ENCODE data around the gene MIEN1. TPM values are rescaled to one million over a fixed set of nuclear protein-coding genes. Genes with fewer than 3 reads are reported as not detected.
"Not testable (repeated sequence)": the region's sequence is repeated elsewhere in the genome, so short reads cannot be mapped to it uniquely, and the experiment has no call there.

Gene MIEN1
- total and polyA plus RNA-seq, 5 donors = 53.6 to 152 (median 65.3) TPM

- peak overlapping the region; percentile 45 for H3K4me3 ChIP-seq (ENCODE audit: low read length)
- H3K9me3 ChIP-seq (ENCODE audit: control insufficient read depth, low read length) = no peaks in the 10 kb centered on the region
- H3K27me3 ChIP-seq (ENCODE audit: control insufficient read depth, insufficient read depth) = no peaks in the 10 kb centered on the region
- 28% methylated on average over 21 of the region's 21 CpGs for WGBS
- no peak for DNase-seq
- intact Hi-C loops (cut with DNase I) = loop anchor here (2.0 to 5.0 kb wide), 2 partner anchors 133 to 136 kb away; no protein-coding TSS in a partner anchor
- ATAC-seq = peak in 1 of 2 donors; percentile 6
- peak overlapping the region; percentile 40 for H3K27ac ChIP-seq (ENCODE audit: low read length)
- H3K4me1 ChIP-seq (ENCODE audit: control insufficient read depth, insufficient read depth, low read length) = no peaks in the 10 kb centered on the region
Observed at GRCh38 chr17:39754958-39755553, 24.7 kb upstream of the MIEN1 start.

GRCh38 chr17:39754161-39754957, 24.0 kb upstream of the MIEN1 start:
- peak; percentile 95 to 98 (median 97) for DNase-seq
- H3K27me3 ChIP-seq (ENCODE audit: control insufficient read depth, insufficient read depth) = no peaks in the 10 kb centered on the region
- no peaks in the 10 kb centered on the region for H3K4me1 ChIP-seq (ENCODE audit: control insufficient read depth, insufficient read depth, low read length)
- intact Hi-C loops (cut with DNase I) = loop anchor here (2.0 to 5.0 kb wide), 2 partner anchors 132 to 136 kb away; no protein-coding TSS in a partner anchor
- WGBS = under 1% methylated on average over 91 of the region's 91 CpGs
- ATAC-seq = peak; percentile 95 to 96
- no peaks in the 10 kb centered on the region for H3K9me3 ChIP-seq (ENCODE audit: control insufficient read depth, low read length)
- peak overlapping the region; percentile 45 for H3K4me3 ChIP-seq (ENCODE audit: low read length)
- peak overlapping the region; percentile 40 for H3K27ac ChIP-seq (ENCODE audit: low read length)

GRCh38 chr17:39753514-39754160, 23.3 kb upstream of the MIEN1 start:
- 5% methylated on average over 55 of the region's 55 CpGs for WGBS
- no peaks in the 10 kb centered on the region for H3K4me1 ChIP-seq (ENCODE audit: control insufficient read depth, insufficient read depth, low read length)
- ATAC-seq = peak; percentile 57 to 70

GRCh38 chr17:39752241-39752881, 22.0 kb upstream of the MIEN1 start:
- no peaks in the 10 kb centered on the region for H3K27me3 ChIP-seq (ENCODE audit: control insufficient read depth, insufficient read depth)
- no peak for ATAC-seq
- 78% methylated on average over 13 of the region's 13 CpGs for WGBS
- no peaks in the 10 kb centered on the region for H3K4me1 ChIP-seq (ENCODE audit: control insufficient read depth, insufficient read depth, low read length)
- intact Hi-C loops (cut with DNase I) = loop anchor here in 3 of 4 donors (5.0 kb wide), 1 partner anchor 130 kb away; no protein-coding TSS in a partner anchor
- no peak overlapping the region for H3K27ac ChIP-seq (ENCODE audit: low read length)
- H3K9me3 ChIP-seq (ENCODE audit: control insufficient read depth, low read length) = no peaks in the 10 kb centered on the region
- no peak overlapping the region for H3K4me3 ChIP-seq (ENCODE audit: low read length)
- no peak for DNase-seq

More at GRCh38 chr17:39753514-39754160, 23.3 kb upstream of the MIEN1 start:
- peak overlapping the region; percentile 45 for H3K4me3 ChIP-seq (ENCODE audit: low read length)
- intact Hi-C loops (cut with DNase I) = loop anchor here (2.0 to 5.0 kb wide), 2 partner anchors 131 to 135 kb away; no protein-coding TSS in a partner anchor
- H3K27ac ChIP-seq (ENCODE audit: low read length) = peak overlapping the region; percentile 40
- DNase-seq = peak; percentile 66 to 88 (median 86)
- H3K9me3 ChIP-seq (ENCODE audit: control insufficient read depth, low read length) = no peaks in the 10 kb centered on the region
- H3K27me3 ChIP-seq (ENCODE audit: control insufficient read depth, insufficient read depth) = no peaks in the 10 kb centered on the region

GRCh38 chr17:39751637-39752036, 21.3 kb upstream of the MIEN1 start:
- Histone ChIP-seq H3K4me3 (ENCODE audit: low read length) (no peak overlapping the region), H3K9me3 (ENCODE audit: control insufficient read depth, low read length) (no peaks in the 10 kb centered on the region), H3K27ac (ENCODE audit: low read length) (no peak overlapping the region), H3K27me3 (ENCODE audit: control insufficient read depth, insufficient read depth) (no peaks in the 10 kb centered on the region), H3K4me1 (ENCODE audit: control insufficient read depth, insufficient read depth, low read length) (no peaks in the 10 kb centered on the region)
- ATAC-seq = no peak
- 48% methylated on average over 10 of the region's 10 CpGs for WGBS
- DNase-seq = no peak
- intact Hi-C loops (cut with DNase I) = loop anchor here in 3 of 4 donors (5.0 kb wide), 1 partner anchor 129 kb away; no protein-coding TSS in a partner anchor

GRCh38 chr17:39751016-39751543, 20.7 kb upstream of the MIEN1 start:
- DNase-seq (no peak), ATAC-seq (no peak)
- intact Hi-C loops (cut with DNase I) = loop anchor here in 3 of 4 donors (5.0 kb wide), 1 partner anchor 129 kb away; no protein-coding TSS in a partner anchor
- Histone ChIP-seq H3K4me3 (ENCODE audit: low read length) (no peak overlapping the region), H3K27me3 (ENCODE audit: control insufficient read depth, insufficient read depth) (no peaks in the 10 kb centered on the region), H3K27ac (ENCODE audit: low read length) (no peak overlapping the region), H3K4me1 (ENCODE audit: control insufficient read depth, insufficient read depth, low read length) (no peaks in the 10 kb centered on the region), H3K9me3 (ENCODE audit: control insufficient read depth, low read length) (no peaks in the 10 kb centered on the region)
- WGBS = 70% methylated on average over 5 of the region's 5 CpGs

- H3K4me3 ChIP-seq (ENCODE audit: low read length) = no peak overlapping the region
- no peaks in the 10 kb centered on the region for H3K9me3 ChIP-seq (ENCODE audit: control insufficient read depth, low read length)
- H3K4me1 ChIP-seq (ENCODE audit: control insufficient read depth, insufficient read depth, low read length) = no peaks in the 10 kb centered on the region
- no peak for ATAC-seq
- no peak overlapping the region for H3K27ac ChIP-seq (ENCODE audit: low read length)
- intact Hi-C loops (cut with DNase I) = loop anchor here in 3 of 4 donors (5.0 kb wide), 1 partner anchor 128 kb away; no protein-coding TSS in a partner anchor
- 61% methylated on average over 9 of the region's 9 CpGs for WGBS
- no peaks in the 10 kb centered on the region for H3K27me3 ChIP-seq (ENCODE audit: control insufficient read depth, insufficient read depth)
- no peak for DNase-seq
Observed at GRCh38 chr17:39750131-39751015, 20.0 kb upstream of the MIEN1 start.

- H3K9me3 ChIP-seq (ENCODE audit: control insufficient read depth, low read length); H3K27ac ChIP-seq (ENCODE audit: low read length); H3K4me1 ChIP-seq (ENCODE audit: control insufficient read depth, insufficient read depth, low read length); H3K27me3 ChIP-seq (ENCODE audit: control insufficient read depth, insufficient read depth); DNase-seq; ATAC-seq; H3K4me3 ChIP-seq (ENCODE audit: low read length); intact Hi-C loops (cut with DNase I): not testable (repeated sequence)
- 92% methylated on average over 8 of the region's 8 CpGs for WGBS
Observed at GRCh38 chr17:39748444-39749034, 18.2 kb upstream of the MIEN1 start.

- no peaks in the 10 kb centered on the region for H3K4me1 ChIP-seq (ENCODE audit: control insufficient read depth, insufficient read depth, low read length)
- ATAC-seq (no peak), DNase-seq (no peak)
- intact Hi-C loops (cut with DNase I) = no loop called here
- H3K27ac ChIP-seq (ENCODE audit: low read length) = no peak overlapping the region
- WGBS = 86% methylated on average over 4 of the region's 4 CpGs
- no peaks in the 10 kb centered on the region for H3K27me3 ChIP-seq (ENCODE audit: control insufficient read depth, insufficient read depth)
- no peak overlapping the region for H3K4me3 ChIP-seq (ENCODE audit: low read length)
- no peaks in the 10 kb centered on the region for H3K9me3 ChIP-seq (ENCODE audit: control insufficient read depth, low read length)
Observed at GRCh38 chr17:39747745-39748144, 17.4 kb upstream of the MIEN1 start.

Data from right cardiac atrium (tissue), 5 donors.